Left ventricle myocardium superior (tissue), 1 donor: Measurements from ENCODE around the gene VPS13D. TPM values are rescaled to one million over a fixed set of nuclear protein-coding genes. Genes with fewer than 3 reads are reported as not detected.

Source experiments
- ATAC-seq: fragments of 200-7000 bp; cut with Tn5 transposase; one replicate; pipeline ENCODE4 v1.9.1; 2020; ENCODE audit warnings: mild to moderate bottlenecking, moderate library complexity
- DNase-seq: peaks from one replicate; pipeline ENCODE4 v3.0.0-alpha.2; 2020
- intact Hi-C: fragments of 100-400 bp; cut with micrococcal nuclease; formaldehyde crosslinking; loops from one replicate; pipeline ENCODE4 v1.11.0; 2022
- total RNA-seq: library from RNA; stranded (reverse); fragmentation: NEBNext Ultra II Directional; extraction: Animal tissue kit (Norgen Biotek cat#: 25700); gene quantifications from one replicate; pipeline ENCODE4 v1.2.1, GENCODE V29; 2021
- donor health status: DM: no; HTN: yes; CAD: no; lungs with severe emphysema.

VPS13D gene
- total RNA-seq, 1 donor from 2014 or later: 112 TPM

DNA sequence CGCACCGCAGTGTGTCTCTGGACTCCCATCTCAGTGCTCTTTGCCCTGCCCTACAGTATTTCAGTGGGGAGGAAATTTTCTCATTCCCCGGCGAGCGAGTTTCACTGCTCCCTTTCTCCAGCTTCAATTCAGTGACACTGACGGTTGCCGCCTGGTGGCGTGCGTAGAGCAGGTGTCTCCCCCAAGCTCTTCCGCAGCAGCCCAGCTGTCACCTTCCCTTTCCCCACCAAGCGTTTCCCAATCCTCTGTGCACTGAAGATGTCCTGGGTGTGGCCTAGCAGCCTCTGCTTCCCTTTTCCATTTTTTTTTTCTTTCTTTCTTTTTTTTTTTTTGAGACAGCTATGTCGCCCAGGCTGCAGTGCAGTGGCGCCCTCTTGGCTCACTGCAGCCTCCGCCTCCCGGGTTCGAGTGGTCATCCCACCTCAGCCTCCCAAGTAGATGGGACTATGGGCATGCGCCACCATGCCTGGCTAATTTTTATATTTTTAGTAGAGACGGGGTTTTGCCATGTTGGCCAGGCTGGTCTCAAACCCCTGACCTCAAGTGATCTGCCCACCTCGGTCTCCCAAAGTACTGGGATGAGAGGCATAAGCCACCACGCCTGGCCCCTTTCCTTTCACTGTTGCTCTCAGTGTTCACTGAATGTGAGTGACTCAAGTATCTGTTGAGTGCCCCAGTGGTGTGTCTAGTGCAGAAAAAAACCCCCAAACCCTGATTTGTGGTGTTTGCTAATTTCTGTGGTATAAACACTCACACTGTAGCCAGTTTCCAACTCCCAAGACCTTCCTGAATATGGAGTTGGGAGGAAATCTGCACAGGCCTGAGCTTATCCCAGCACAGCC is 33.0 kb upstream of the VPS13D start:
- ATAC-seq: peak; percentile 79
- intact Hi-C loops: no loop called here
- peak; percentile 71 for DNase-seq

DNA sequence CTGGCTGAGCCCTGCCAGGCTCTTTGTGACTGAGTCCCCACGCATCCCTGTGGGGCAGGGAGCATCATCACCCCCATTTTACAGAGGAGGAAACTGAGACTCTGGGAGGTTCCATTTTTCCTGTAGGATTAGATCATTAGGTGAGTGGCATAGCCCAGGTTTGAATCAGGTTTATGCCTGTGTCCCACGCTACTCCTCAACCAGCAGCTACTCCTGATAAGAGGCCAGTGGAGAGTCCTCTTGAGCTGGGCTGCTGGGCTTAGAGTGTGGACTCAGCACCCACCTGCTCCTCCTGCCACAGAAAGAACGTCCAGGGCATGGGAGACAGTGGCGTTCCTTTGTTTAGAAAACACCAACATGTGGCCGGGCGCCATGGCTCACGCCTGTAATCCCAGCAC is 32.3 kb upstream of the VPS13D start:
- no peak for ATAC-seq
- no peak for DNase-seq
- intact Hi-C loops: no loop called here

DNA sequence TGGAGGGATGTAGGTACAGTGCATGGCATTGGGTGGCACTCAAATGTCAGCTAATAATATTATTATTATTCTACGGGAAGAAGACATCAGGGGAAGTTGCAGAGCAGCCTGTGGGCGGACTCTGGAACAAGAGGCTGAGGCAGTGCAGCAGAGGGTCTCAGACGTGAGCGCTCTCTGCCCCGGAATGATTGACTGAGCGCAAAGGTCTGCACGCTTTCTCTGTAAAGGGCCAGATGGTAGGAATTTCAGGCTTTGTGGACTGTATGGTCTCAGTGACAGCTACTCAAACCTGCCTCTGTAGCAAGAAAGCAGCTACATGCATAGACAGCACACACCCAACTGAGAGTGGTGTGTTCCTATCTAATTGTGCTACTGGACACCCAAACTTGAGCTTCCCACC is 29.6 kb upstream of the VPS13D start:
- intact Hi-C loops: no loop called here
- DNase-seq (no peak), ATAC-seq (no peak)

DNA sequence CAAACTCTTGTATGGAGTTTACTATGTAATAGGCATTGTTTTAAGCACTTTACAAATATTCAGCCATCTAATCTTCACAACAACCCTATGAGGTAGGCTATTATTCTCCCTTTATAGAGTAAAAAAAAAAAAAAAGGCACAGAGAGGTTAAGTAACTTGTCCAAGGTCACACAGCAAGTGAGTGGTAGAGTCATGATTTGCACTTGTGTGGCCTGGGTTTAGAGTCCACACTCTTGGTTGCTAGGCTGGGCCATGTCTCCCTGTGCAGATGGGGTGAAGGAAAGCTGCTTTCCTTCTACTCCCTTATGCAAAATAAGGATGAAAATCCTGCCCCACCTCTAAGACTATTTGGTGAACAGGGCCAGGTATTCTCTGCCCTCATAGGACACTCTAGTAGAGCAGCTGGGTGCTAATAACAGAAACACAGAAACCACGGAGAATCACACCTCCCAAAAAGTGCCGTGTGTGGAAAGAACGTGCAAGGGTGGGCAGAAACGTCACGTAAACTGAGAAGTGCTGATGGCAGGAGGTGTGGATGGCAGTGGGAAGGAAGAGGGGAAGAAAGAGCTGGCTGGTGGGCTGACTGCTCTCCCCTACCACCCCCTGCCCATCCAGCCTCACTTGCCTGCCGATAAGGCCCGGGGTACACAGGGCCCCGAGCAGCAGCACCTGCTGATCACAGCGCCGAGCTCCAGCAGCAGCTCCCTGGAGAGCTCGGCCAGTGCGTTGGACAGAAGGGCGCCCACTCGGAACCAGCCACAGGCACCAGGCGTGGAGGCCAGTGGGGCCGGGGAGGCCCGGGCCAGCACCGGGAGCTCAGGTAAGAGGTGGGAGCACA is 28.3 kb upstream of the VPS13D start:
- no peak for DNase-seq
- ATAC-seq: no peak
- intact Hi-C loops: no loop called here

DNA sequence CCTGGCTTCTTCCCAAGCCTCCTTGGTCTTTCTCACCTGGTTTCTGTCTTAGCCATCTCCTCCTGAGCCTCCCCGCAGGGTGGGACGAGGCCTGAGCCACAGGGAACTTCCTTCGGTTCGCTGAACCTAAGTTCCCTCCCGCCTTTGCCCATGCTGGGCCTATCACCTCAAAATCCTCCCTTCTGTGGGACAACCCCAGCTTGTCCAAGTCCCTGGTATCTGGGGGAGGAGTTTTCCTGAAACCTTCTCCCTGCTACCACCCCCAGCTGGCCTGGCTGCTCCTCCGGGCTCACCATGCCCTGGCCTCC is 27.7 kb upstream of the VPS13D start:
- DNase-seq (no peak), ATAC-seq (no peak)
- intact Hi-C loops: no loop called here

DNA sequence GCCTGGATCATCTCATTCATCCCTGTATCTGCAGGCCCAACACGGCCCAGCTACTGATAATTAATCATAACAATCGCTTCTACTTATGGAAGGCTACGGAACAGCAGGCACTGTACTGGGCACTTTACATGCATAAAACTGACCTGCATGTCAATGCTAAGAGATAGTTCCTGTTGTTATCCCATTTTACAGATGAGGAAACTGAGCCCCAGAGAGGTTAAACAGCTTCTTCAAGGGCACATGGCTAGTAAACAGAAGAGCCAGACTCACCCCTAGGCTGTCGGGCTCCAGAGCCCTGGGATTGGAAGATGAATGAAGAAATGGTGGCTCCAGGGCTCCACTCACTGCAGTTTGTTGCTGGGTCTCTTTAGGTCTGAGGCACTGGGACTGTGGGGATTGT is 27.3 kb upstream of the VPS13D start:
- ATAC-seq (no peak), DNase-seq (no peak)
- intact Hi-C loops: no loop called here

DNA sequence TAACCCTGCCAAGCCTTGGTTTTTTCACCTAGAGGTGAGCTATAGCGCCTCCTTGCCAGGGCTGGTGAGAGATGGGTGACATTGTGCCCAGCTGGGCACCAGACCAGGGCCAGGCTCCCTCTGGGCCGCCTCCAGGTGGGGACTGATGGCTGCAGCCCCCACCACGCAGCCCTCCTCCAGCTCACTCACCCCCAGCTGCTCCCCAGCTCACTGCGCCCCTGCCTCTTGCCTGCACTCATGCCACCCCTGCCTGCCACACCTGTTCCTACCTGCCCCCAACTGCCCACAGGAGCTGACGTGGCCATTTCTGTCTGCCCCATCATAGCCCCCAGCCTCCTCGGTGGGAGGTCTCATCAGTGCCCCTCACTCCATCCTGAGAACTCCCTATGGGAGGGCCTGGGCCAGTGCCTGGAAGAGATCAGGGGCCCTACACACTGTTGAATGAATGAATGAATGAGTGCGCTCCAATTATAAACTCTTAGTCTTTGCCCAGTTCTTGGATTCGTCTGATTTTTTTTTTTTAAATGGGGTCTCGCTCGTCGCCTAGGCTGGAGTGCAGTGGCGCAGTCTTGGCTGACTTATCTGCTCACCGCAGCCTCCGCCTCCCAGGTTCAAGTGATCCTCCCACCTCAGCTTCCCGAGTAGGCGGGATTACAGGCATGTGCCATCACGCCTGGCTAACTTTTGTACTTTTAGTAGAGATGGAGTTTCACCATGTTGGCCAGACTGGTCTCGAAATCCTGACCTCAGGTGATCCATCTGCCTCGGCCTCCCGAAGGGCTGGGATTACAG is 26.4 kb upstream of the VPS13D start:
- ATAC-seq (no peak), DNase-seq (no peak)
- intact Hi-C loops: no loop called here

DNA sequence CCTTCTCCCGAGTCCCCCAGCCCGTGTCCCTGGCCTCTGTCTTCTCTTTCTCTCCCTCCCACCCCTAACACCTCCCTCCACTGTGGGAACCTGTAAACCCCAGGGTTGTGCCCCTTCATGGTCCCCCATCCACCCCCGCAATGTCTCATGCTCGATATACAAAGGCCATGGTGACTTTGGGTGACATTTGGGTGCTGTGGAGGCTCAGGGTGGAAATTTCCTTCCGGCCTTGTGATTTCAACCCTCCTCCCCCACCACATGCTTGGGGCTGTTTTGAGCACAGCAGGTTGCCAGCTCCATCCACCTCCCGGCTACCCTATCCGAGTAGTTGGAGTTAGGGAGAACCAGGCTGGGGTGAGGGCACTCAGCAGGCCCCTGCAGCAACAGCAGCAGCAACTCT is 25.7 kb upstream of the VPS13D start:
- ATAC-seq (no peak), DNase-seq (no peak)

DNA sequence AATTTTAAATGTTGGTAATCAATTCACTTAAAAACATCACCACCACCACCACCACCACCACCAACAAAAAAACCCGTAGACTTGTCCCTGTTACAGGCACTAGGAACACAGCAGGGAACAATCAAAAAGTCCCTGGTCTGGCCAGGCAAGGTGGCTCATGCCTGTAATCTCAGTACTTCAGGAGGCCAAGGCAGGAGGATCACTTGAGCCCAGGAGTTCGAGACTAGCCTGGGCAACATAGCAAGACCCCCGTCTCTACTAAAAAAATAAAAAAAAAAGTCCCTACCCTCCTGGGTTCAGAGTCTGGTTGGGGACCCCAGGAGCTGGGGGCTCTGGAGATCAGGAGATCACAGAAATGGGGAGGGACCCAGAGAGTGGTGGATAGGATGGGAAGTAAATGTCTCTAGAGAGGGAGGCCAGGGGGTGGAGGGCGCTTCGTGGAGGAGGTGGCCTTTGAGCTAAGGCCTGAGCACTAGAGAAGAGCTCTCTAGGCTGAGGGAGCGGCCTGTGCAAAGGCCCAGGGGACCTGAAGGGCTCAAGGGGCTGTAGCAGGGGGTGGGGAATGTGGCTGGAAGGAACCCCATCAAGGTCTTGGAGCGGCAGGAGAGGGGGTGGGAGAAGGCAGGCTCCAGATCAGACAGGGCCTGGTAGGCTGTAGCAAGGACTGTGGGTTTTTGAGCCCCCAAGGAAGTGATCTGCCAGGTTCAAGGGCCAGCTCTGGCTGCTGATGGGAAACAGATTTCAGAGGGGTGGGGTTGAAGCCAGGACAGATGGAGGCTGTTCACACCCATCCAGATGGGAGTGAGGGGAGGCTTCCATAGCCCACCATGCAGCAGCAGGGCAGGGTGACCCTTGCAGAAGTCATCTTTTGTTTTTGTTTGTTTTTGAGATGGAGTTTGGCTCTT is 24.8 kb upstream of the VPS13D start:
- intact Hi-C loops: no loop called here
- ATAC-seq (no peak), DNase-seq (no peak)

More for the DNA sequence above, 25.7 kb upstream of the VPS13D start:
- intact Hi-C loops: no loop called here

DNA sequence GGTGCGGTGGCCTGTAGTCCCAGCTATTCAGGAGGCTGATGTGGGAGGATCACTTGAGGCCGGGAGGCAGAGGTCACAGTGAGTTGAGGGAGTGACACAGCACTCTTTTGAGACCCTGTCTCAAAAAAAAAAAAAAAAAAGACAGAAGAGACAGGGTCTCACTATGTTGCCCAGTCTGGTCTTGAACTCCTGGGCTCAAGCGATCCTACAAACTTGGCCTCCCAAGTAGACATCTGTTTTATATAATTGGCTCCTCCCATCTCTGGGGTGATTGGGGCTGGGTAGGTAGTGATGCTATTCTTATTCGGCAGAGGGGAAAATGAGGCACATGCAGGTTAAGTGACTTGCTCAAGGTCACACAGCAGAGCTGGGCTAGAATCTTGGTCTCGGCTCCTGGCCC is 23.6 kb upstream of the VPS13D start:
- ATAC-seq: no peak
- DNase-seq: no peak
- intact Hi-C loops: no loop called here

DNA sequence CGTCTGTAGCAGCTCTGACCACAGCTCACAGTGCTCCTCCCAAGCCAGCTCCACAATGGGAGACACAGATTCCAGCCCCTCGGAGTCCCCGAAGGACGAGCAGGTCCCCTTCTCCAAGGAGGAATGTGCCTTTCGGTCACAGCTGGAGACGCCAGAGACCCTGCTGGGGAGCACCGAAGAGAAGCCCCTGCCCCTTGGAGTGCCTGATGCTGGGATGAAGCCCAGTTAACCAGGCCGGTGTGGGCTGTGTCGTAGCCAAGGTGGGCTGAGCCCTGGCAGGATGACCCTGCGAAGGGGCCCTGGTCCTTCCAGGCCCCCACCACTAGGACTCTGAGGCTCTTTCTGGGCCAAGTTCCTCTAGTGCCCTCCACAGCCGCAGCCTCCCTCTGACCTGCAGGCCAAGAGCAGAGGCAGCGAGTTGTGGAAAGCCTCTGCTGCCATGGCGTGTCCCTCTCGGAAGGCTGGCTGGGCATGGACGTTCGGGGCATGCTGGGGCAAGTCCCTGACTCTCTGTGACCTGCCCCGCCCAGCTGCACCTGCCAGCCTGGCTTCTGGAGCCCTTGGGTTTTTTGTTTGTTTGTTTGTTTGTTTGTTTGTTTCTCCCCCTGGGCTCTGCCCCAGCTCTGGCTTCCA is 22.9 kb upstream of the VPS13D start:
- ATAC-seq (no peak), DNase-seq (no peak)
- intact Hi-C loops: no loop called here

DNA sequence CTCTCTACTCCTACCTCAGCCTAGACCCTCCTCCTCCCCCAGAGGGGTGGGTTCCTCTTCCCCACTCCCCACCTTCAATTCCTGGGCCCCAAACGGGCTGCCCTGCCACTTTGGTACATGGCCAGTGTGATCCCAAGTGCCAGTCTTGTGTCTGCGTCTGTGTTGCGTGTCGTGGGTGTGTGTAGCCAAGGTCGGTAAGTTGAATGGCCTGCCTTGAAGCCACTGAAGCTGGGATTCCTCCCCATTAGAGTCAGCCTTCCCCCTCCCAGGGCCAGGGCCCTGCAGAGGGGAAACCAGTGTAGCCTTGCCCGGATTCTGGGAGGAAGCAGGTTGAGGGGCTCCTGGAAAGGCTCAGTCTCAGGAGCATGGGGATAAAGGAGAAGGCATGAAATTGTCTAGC is 21.6 kb upstream of the VPS13D start:
- intact Hi-C loops: loop anchor here (2.0 kb wide), 1 partner anchor 83 kb away; no protein-coding TSS in a partner anchor

DNA sequence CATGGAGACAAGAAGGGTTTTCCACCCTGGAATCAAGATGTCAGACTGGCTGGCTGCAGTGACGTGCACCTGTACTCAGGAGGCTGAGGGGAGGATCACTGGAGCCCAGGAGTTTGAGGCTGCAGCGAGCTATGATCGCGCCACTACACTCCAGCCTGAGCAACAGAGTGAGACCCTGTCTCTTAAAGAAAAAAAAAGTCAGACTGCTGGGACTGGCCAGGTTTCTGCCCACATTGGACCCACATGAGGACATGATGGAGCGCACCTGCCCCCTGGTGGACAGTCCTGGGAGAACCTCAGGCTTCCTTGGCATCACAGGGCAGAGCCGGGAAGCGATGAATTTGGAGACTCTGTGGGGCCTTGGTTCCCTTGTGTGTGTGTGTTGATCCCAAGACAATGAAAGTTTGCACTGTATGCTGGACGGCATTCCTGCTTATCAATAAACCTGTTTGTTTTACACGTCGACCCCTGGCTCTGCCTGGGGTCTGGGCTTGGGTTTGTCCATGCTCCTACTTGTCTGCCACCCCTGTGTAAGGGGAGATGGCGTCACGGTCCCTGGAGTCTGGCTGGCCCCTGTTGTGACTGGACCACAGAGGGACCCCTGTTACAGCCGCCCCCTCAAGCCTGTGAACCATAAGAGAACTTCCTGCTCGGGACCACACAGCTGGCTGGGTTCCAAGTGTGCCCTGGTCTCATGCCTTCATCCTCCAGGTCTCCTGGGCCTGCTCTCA is 20.9 kb upstream of the VPS13D start:
- intact Hi-C loops: loop anchor here (2.0 kb wide), 1 partner anchor 84 kb away; no protein-coding TSS in a partner anchor
- ATAC-seq (peak; percentile 92), DNase-seq (peak; percentile 92)

More for the DNA sequence above, 21.6 kb upstream of the VPS13D start:
- ATAC-seq: no peak
- DNase-seq: no peak

DNA sequence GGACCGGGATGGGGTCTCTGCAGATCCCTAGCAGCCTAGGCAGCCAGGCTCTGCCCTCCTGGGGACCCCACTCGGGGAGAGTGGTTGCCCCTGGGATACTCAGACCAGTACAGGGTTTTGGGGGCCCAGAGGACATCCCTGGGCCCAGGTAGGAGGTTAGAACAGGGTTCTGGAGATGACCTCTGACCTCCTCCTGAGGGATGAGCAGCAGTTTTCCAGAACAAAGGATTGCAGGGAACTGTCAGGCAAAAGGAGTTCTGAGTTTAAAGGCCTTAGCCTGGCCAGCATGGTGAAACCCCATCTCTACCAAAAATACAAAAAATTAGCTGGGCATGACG is 20.4 kb upstream of the VPS13D start:
- intact Hi-C loops: loop anchor here (2.0 kb wide), 1 partner anchor 85 kb away; no protein-coding TSS in a partner anchor
- ATAC-seq: peak; percentile 13
- DNase-seq: no peak

DNA sequence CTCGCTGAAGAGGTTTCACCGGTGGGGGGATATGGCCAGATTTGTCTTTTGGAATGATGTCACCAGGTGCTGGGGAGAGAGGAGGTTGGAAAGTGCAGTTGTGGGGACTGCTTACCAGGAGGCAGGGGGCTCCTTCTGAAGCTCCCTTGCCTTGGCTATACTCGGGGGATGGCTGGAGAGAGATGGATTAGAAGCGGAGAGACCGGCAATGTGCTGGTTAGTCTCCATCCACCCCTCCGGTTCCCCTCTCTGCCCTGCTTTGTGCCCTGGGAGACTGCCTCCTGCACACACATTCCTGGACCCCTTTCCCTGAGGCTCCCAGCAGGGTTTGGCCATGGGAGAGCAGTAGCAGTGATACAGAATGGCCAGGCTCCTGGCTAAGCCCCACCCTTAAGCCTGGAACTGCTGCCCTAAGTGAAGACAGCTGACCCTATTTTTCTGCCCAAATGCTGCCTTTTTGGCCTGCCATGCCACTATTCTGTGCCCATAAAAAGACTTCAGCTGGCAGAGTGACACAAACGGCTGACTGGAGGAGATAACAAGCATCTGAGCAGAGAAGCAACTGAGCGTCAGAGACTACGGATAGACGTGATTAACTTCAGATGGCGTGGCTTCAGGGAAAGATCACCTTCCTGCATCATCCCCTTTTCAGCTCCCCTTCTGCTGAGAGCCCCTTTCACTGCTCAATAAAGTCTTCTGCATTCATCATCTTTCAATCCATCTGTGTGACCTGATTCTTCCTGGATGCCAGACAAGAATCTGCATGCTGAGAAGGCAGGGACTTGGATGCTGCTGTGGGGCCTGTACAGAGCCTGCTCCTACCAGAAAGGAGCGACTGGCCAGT is 14.5 kb upstream of the VPS13D start:
- intact Hi-C loops: no loop called here
- no peak for ATAC-seq
- DNase-seq: no peak

DNA sequence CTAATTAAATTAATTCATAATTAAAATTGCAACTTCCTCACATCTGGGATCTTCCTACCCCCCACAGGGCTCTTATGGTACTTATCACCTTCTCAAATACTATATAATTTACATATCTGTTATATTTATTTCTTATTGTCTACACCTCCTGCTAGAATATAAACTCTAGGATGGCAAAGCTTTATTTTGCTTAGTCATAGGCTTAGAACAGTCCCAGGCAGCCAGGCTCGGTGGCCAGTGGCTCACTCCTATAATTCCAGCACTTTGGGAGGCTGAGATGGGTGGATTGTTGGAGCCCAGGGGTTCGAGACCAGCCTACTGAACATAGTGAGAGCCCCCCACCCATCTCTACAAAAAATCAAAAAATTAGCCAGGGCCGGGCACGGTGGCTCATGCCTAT is 10.0 kb upstream of the VPS13D start:
- ATAC-seq (no peak), DNase-seq (no peak)
- intact Hi-C loops: no loop called here

DNA sequence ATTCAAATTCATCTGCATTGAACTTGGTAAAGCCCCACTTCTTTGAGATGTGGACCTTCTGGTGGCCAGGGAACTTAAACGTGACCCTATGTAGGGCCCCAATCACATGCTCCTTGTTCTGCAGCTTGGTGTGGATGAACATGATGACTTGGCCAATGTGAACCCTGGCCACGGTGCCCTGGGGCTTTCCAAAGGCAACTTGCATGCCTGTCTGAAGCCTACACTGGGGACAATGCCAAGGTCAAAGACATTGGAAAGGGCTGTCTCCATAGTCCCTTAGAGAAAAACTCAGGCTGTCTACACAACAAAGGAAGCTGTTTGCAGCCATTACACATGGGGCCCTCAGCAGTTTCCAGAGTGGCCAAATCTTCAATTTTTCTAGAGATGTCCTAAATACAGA is 8.9 kb upstream of the VPS13D start:
- intact Hi-C loops: no loop called here
- DNase-seq (no peak), ATAC-seq (no peak)
